Uterus (tissue), 2 donors: Measurements from ENCODE around the gene RBMX2.
"Not testable (repeated sequence)": the region's sequence is repeated elsewhere in the genome, so short reads cannot be mapped to it uniquely, and the experiment has no call there.

ENCODE experiments used
- CTCF ChIP-seq, 4 experiments: fragments of 200-600 bp in 2 of 4; fragments of 450-650 bp in 2 of 4; sonication (generic) in 2 of 4; IDR thresholded peaks; one replicate each; pipeline ENCODE4 v1.5.1; 2016 to 2019; ENCODE audit warnings: antibody characterized with exemption in 4 of 4, mild to moderate bottlenecking in 2 of 4, moderate library complexity in 1 of 4
- POLR2A ChIP-seq, 2 donors: fragments of 450-650 bp; IDR thresholded peaks; one replicate each; pipeline ENCODE4 v1.6.1; 2016; ENCODE audit warnings: antibody characterized with exemption in 2 of 2, mild to moderate bottlenecking in 1 of 2, moderate library complexity in 1 of 2

GRCh38 chrX:130352050-130352449 lies 49.7 kb upstream of the RBMX2 start:
- not testable (repeated sequence) for TF ChIP-seq CTCF, POLR2A (IDR thresholded peaks at IDR 0.05)
